Gastrocnemius medialis (tissue), 4 donors: Measurements from ENCODE around the gene WDFY4. TPM values are rescaled to one million over a fixed set of nuclear protein-coding genes. Genes with fewer than 3 reads are reported as not detected.

Source experiments
- ATAC-seq, 2 donors: fragments of 150-250 bp; one replicate each; pipeline ENCODE4 v1.9.1; 2016
- DNase-seq, 2 donors: peaks; one replicate each; pipeline ENCODE4 v3.0.0-alpha.2; 2019
- H3K27ac ChIP-seq, 4 donors: fragments of 200-600 bp; sonication (generic); 1 replicate in 1 of 4; 2 replicates in 3 of 4; pipeline ENCODE4 v1.5.1; 2016 to 2018; ENCODE audit warnings: mild to moderate bottlenecking in 2 of 4, moderate library complexity in 1 of 4
- H3K27me3 ChIP-seq, 3 donors: fragments of 200-600 bp; sonication (generic) in 2 of 3; 1 replicate in 1 of 3; 2 replicates in 2 of 3; pipeline versions ENCODE4 v1.5.1 to v1.6.0; 2016 to 2019; ENCODE audit warnings: mild to moderate bottlenecking in 1 of 3, moderate library complexity in 1 of 3
- H3K36me3 ChIP-seq, 2 donors: fragments of 200-600 bp; sonication (generic) in 1 of 2; one replicate each; pipeline ENCODE4 v1.5.1; 2017 to 2018
- H3K4me1 ChIP-seq, 2 donors: fragments of 200-600 bp; sonication (generic) in 1 of 2; one replicate each; pipeline ENCODE4 v1.5.1; 2016 to 2017; ENCODE audit warnings: mild to moderate bottlenecking in 2 of 2
- H3K4me3 ChIP-seq, 4 donors: fragments of 200-600 bp; sonication (generic) in 3 of 4; 1 replicate in 1 of 4; 2 replicates in 3 of 4; pipeline ENCODE4 v1.5.1; 2016 to 2019; ENCODE audit warnings: mild to moderate bottlenecking in 2 of 4
- H3K9me3 ChIP-seq, 3 donors: fragments of 200-600 bp; sonication (generic) in 2 of 3; 1 replicate in 1 of 3; 2 replicates in 2 of 3; pipeline ENCODE4 v1.5.1; 2016 to 2019
- CTCF ChIP-seq, 5 experiments: fragments of 450-650 bp in 3 of 5; fragments of 200-600 bp in 2 of 5; sonication (generic) in 2 of 5; IDR thresholded peaks in 4 of 5; conservative IDR thresholded peaks in 1 of 5; 1 replicate in 4 of 5; 2 replicates in 1 of 5; pipeline ENCODE4 v1.5.1; 2016 to 2019; ENCODE audit warnings: antibody characterized with exemption in 5 of 5, mild to moderate bottlenecking in 3 of 5, moderate library complexity in 3 of 5
- POLR2A ChIP-seq, 2 donors: fragments of 450-650 bp; IDR thresholded peaks; one replicate each; pipeline ENCODE4 v1.6.1; 2017; ENCODE audit warnings: antibody characterized with exemption in 2 of 2, mild to moderate bottlenecking in 2 of 2, moderate library complexity in 2 of 2
- in situ Hi-C, 4 donors: fragments of 200-750 bp; cut with MboI; loops; one replicate each; pipeline versions ENCODE4 v1.15.0 to v1.8.0; 2017; ENCODE audit warnings: low sequenced_read_pairs in 4 of 4
- intact Hi-C: fragments of 100-400 bp; cut with DNase I; formaldehyde crosslinking; loops from one replicate; pipeline ENCODE4 v1.15.1; 2023; ENCODE audit warnings: low total_unique reads
- total RNA-seq, 4 donors: library from RNA; depleted of rRNA; stranded (reverse); fragments of >200 nt; gene quantifications; one replicate each; pipeline versions ENCODE4 v1.1.0 to v1.2.3, GENCODE V29; 2016

The WDFY4 gene
- total RNA-seq, 4 donors from 2014 or later: 0.29 to 0.94 (median 0.59) TPM

GRCh38 chr10:48974510-48975156, 290.0 kb downstream of the WDFY4 start:
- intact Hi-C loops: no loop called here
- TF ChIP-seq CTCF (IDR thresholded peaks at IDR 0.05 in 4 of 5, conservative IDR thresholded peaks at IDR 0.05 in 1 of 5) (no peak), POLR2A (IDR thresholded peaks at IDR 0.05) (no peak)
- no peak overlapping the region for H3K27ac ChIP-seq

GRCh38 chr10:48976196-48976595, 291.5 kb downstream of the WDFY4 start:
- no peak overlapping the region for H3K27ac ChIP-seq
- DNase-seq: no peak
- in situ Hi-C loops: loop anchor here (10.0 to 25.0 kb wide), 5 partner anchors 179 to 539 kb away; partner anchors contain the start of gene DRGX (in 2 of the 4)
- intact Hi-C loops: no loop called here
- no peak for TF ChIP-seq POLR2A (IDR thresholded peaks at IDR 0.05)
- TF ChIP-seq CTCF (IDR thresholded peaks at IDR 0.05 in 4 of 5, conservative IDR thresholded peaks at IDR 0.05 in 1 of 5): peak in 1 of 5 experiments; percentile 35
- no peak for ATAC-seq
- no peaks in the 10 kb centered on the region for H3K27me3 ChIP-seq
- H3K9me3 ChIP-seq: no peaks in the 10 kb centered on the region
- H3K4me3 ChIP-seq: no peak overlapping the region
- H3K36me3 ChIP-seq: no peaks in the 10 kb centered on the region
- no peaks in the 10 kb centered on the region for H3K4me1 ChIP-seq

More at GRCh38 chr10:48974510-48975156, 290.0 kb downstream of the WDFY4 start:
- Histone ChIP-seq H3K9me3 (no peaks in the 10 kb centered on the region), H3K4me1 (no peaks in the 10 kb centered on the region), H3K27me3 (no peaks in the 10 kb centered on the region), H3K36me3 (no peaks in the 10 kb centered on the region), H3K4me3 (no peak overlapping the region)
- ATAC-seq (no peak), DNase-seq (no peak)
- in situ Hi-C loops: loop anchor here (10.0 to 25.0 kb wide), 5 partner anchors 180 to 540 kb away; partner anchors contain the start of gene DRGX (in 2 of the 4)

- no peak overlapping the region for H3K4me3 ChIP-seq
- H3K27me3 ChIP-seq: no peaks in the 10 kb centered on the region
- H3K36me3 ChIP-seq: no peaks in the 10 kb centered on the region
- TF ChIP-seq POLR2A (IDR thresholded peaks at IDR 0.05) (no peak), CTCF (IDR thresholded peaks at IDR 0.05 in 4 of 5, conservative IDR thresholded peaks at IDR 0.05 in 1 of 5) (no peak)
- intact Hi-C loops (no loop called here), in situ Hi-C loops (loop anchor here (10.0 to 25.0 kb wide), 5 partner anchors 176 to 536 kb away; partner anchors contain the start of gene DRGX (in 2 of the 4))
- H3K27ac ChIP-seq: no peak overlapping the region
- ATAC-seq: no peak
- no peaks in the 10 kb centered on the region for H3K4me1 ChIP-seq
- no peak for DNase-seq
- H3K9me3 ChIP-seq: no peaks in the 10 kb centered on the region
These were observed 293.6 kb downstream of the WDFY4 start for GRCh38 chr10:48978318-48978717.

- Histone ChIP-seq H3K27ac (no peak overlapping the region), H3K9me3 (no peaks in the 10 kb centered on the region), H3K4me3 (no peak overlapping the region), H3K27me3 (no peaks in the 10 kb centered on the region), H3K36me3 (no peaks in the 10 kb centered on the region), H3K4me1 (no peaks in the 10 kb centered on the region)
- DNase-seq (peak; percentile 23 to 44), ATAC-seq (peak; percentile 79 to 84)
- intact Hi-C loops (loop anchor here (5.0 to 10.0 kb wide), 3 partner anchors 133 to 536 kb away; partner anchors contain the start of gene VSTM4), in situ Hi-C loops (loop anchor here (10.0 to 25.0 kb wide), 5 partner anchors 183 to 533 kb away; partner anchors contain the start of gene DRGX (in 2 of the 4))
- no peak for TF ChIP-seq POLR2A (IDR thresholded peaks at IDR 0.05)
- TF ChIP-seq CTCF (IDR thresholded peaks at IDR 0.05 in 4 of 5, conservative IDR thresholded peaks at IDR 0.05 in 1 of 5): peak; percentile 62 to 88 (median 81)
These were observed 296.7 kb downstream of the WDFY4 start for GRCh38 chr10:48981310-48981907.
